HT1080 (cell line): ENCODE data around the gene KCTD14. TPM values are rescaled to one million over a fixed set of nuclear protein-coding genes. Genes with fewer than 3 reads are reported as not detected.
"Not testable (repeated sequence)": the region's sequence is repeated elsewhere in the genome, so short reads cannot be mapped to it uniquely, and the experiment has no call there.

Experiments
- DNase-seq: peaks from one replicate; pipeline ENCODE4 v3.0.0-alpha.2; 2015; ENCODE audit warnings: low read depth
- total RNA-seq: library from RNA; depleted of rRNA; stranded (reverse); fragments of >200 nt; shearing (Covaris generic); gene quantifications from 2 replicates; pipeline ENCODE4 v1.2.3, GENCODE V29; 2014

Gene KCTD14
- total RNA-seq, 1 experiment from 2014 or later: 20.1 TPM

DNA sequence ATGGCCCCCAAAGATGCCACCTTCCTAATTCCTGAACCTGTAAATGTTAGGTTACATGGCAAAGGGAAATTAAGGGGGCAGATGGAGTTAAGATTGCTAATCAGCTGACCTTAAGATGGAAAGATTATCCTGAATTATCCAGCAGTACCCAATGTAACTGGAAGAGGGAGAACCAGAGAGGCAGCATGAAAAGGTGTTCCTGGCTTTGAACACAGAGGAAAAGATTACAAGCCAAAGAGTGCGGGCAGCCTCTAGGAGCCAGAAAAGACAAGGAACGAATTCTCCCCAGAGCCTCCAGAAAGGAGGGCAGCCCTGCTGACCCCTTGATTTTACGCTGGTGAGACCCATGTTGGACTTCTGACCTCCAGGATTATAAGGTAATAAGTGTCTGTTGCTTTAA is 25.5 kb upstream of the KCTD14 start:
- DNase-seq: no peak

GRCh38 chr11:78046486-78046854 is 23.4 kb upstream of the KCTD14 start:
- no peak for DNase-seq

- peak; percentile 72 for DNase-seq
These were observed 22.9 kb upstream of the KCTD14 start for GRCh38 chr11:78045851-78046485.

GRCh38 chr11:78044706-78045105 is 21.6 kb upstream of the KCTD14 start:
- no peak for DNase-seq

DNA sequence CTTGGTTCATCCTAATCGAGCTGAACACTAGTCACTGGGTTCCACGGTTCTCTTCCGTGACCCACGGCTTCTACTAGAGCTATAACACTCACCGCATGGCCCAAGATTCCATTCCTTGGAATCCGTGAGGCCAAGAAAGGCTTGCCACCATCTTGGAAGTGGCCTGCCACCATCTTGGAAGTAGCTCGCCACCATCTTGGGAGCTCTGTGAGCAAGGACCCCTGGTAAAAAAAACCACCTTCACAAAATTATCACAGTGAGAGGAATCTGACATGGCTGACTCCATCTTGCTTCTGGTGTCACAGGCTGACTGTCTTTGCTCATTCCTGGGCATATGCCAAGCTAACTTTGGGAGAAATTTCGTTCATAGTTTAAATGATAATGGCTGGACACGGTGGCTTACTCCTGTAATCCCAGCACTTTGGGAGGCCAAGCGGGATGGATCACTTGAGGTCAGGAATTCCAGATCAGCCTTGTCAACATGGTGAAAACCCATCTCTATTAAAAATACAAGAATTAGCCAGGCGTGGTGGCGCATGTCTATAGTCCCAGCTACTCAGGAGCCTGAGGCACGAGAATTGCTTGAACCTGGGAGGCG is 18.9 kb upstream of the KCTD14 start:
- no peak for DNase-seq

GRCh38 chr11:78041380-78041719 is 18.3 kb upstream of the KCTD14 start:
- not testable (repeated sequence) for DNase-seq

- DNase-seq: peak; percentile 68
These were observed 17.8 kb upstream of the KCTD14 start for GRCh38 chr11:78040691-78041379.

DNA sequence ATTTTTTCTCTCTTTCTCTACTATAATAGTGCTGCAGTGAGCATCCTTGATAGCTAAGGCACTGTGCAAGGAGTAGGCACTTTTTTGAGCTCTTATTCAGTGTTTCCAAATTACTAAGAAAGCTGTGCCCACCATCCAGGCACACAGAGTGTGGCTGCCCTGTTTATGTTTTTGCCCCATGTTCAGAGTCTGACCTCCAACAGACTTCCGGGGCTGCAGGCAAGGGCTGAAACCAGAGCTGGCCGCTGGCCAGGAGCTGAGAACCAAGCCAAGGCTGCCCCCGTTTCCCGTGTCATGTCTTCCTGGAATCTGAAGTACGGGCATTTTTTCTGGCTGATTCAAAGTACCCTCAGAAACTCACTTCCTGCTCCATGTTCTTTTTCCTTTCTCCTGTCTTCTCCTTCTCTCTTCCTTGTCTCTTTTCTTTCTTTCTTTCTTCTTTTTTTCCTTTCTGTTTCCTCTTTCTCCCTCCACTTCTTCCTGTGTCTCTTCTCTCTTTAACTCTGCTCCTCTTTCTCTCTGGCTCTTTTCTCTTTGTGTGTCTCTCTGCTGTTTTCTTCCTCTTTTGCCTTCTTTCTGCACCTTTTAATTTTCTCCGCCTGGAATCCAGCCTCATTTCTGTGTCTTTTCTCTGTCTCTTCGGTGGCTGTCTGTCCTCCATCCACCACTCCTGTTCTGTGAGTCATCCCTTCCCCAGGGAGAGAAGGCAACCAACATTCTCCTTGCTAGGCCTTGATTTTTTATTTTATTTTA is 17.0 kb upstream of the KCTD14 start:
- DNase-seq: peak; percentile 89

DNA sequence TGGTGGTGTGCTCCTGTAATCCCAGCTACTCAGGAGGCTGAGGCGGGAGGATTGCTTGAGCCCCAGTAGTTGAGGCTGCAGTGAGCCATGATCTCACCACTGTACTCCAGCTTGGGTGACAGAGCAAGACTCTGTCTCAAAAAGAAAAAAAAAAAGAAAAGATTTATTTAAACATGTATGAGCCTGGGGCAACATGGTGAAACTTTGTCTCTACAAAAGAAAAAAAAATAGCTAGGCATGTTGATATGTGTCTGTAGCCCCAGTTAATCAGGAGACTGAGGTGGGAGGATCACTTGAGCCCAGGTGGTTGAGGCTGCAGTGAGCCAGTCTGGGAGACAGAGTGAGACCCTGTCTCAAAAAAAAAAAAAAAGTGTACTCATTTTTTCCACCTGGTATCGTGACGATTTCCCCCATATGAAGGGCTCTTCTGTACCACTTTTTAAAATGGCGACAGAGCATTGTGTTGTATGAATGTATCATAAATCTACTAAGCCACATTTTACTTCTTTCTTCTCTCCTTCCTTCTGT is 16.4 kb upstream of the KCTD14 start:
- DNase-seq: no peak

GRCh38 chr11:78038697-78039313 is 15.7 kb upstream of the KCTD14 start:
- DNase-seq: no peak

GRCh38 chr11:78037825-78038620 is 14.9 kb upstream of the KCTD14 start:
- DNase-seq: no peak

- no peak for DNase-seq
These were observed 14.0 kb upstream of the KCTD14 start for GRCh38 chr11:78037056-78037455.

GRCh38 chr11:78036313-78036712 is 13.2 kb upstream of the KCTD14 start:
- no peak for DNase-seq

DNA sequence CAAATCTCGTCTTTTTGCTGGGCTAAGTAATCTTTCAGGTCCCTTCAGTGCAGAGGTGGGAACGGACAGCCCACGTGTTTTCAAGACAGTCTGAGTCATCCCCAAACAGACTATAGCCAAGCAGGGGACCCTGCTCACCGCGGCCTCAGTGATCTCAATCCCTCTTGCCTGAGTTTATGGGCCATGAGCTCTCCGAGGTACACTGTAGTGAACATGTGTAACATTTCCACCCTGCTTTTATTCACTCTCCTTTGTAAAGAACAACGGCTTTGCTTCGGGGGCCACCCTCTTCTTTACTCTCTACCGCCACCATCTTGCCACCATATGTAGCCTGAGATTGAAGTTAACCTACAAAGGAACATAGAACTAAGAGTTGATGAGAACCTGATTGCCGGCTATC is 11.5 kb upstream of the KCTD14 start:
- DNase-seq: no peak

GRCh38 chr11:78033040-78033439 is 10.0 kb upstream of the KCTD14 start:
- no peak for DNase-seq

DNA sequence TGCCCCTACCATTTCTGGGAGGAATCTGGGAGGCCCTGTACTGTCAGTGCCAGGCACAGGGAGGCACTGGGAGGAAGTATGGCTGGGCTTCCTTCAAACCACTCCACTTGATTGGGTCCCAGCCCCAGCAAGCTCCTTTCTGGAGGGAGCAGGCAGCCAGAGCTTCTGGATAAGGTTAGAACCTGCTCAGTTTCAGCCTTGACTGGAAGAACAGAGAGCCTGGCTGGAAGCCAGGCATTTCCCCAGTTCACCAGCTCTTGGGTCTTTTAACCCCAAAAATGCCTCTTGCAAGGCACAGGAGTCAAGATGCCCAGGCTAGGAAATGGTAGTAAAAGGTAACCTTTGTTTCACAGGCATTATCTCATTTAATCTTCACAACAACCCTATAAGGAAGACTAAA is 9.0 kb upstream of the KCTD14 start:
- DNase-seq: no peak

DNA sequence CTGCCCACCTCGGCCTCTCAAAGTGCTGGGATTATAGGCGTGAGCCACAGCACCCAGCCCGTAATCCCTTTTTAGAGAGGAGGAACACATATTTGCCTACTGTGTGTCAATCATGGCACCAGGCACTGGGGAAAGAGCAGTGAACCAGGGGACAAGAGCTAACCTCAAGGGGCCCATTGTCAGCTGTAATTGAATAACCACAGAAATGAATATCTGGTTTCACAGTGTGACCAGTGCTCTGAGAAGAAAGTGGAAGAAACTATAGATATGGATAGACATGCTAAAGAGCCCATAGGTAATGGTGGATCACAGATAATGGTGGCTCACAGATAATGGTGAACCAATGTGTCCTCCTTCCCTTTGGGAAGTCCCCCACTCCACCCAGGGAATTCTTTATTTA is 8.6 kb upstream of the KCTD14 start:
- DNase-seq: no peak

DNA sequence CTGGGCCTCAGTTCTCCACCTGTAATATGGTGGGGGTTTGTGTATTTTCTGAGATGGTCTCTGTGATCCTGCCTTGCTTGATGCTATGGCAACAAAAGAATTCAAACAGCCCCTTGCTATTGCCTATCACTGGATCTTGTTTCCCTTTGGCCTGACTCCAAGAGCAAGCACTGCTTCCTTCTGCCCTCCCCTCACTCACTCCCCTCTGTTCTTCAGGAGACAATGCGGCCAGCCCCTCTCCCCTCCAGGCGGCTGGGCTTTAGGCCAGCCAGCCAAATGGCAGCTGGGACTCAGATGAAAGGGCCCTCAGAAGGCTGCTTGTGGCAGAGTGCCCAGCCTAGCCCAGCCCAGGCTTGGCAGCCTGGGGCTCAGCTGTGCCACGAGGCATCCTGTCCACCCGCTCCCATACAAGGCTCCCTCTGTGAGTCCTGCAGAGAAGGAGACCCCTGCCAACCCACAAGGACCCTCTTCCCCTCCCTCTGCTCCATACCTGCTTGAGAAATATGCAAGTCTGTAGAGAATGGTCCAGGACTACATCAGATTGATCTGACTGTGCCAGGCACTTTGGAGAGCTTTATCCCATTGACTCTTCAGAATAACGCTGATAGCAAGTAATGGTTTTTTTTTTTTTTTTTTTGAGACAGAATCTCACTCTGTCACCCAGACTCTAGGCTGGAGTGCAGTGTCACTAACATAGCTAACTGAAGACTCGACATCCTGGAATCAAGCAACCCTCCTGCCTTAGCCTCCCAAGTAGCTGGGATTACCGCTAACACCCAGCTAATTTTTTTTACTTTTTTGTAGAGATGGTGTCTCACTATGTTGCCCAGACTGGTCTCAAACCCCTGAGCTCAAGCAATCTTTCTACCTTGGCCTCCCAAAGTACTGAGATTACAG is 7.6 kb upstream of the KCTD14 start:
- peak; percentile 85 for DNase-seq

DNA sequence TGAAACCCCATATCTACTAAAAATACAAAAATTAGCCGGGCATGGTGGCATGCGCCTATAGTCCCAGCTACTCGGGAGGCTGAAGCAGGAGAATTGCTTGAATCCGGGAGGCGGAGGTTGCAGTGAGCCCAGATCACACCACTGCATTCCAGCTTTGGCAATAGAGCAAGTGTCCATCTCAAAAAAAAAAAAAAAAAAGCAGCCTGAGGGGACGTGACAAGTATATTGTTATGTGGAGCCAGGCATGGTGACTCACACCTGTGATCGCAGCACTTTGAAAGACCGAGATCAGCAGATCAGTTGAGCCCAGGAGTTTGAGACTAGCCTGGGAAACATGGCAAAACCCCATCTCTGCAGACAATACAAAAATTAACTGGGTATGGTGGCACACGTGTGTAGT is 5.3 kb upstream of the KCTD14 start:
- peak; percentile 80 for DNase-seq

DNA sequence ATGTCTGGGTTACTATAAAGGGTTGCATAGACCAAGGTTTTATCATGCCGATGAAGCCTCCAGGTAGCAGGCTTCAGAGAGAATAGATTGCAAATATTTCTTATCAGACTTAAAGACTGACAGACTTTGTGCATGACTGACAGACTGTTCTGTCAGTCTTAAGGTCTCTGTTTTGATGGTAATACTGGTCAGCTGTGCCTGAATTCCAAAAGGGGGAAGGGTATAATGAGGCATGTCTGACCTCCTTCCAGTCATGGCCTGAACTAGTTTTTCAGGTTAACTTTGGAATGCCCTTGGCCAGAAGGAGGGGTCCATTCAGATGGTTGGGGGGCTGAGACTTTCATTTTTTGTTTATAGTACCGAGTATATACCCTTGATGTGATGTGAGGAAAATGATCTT is 4.7 kb upstream of the KCTD14 start:
- no peak for DNase-seq
